ENCODE results near the gene EFEMP2. TPM values are rescaled to one million over a fixed set of nuclear protein-coding genes. Genes with fewer than 3 reads are reported as not detected.

EFEMP2 gene
- total and polyA plus RNA-seq, 10 of the 15 experiments (the other 5 are each of a cell fraction or from before 2014, with no cell fraction given): 0.24 to 13.2 (median 1.3) TPM; not detected in 1

DNA sequence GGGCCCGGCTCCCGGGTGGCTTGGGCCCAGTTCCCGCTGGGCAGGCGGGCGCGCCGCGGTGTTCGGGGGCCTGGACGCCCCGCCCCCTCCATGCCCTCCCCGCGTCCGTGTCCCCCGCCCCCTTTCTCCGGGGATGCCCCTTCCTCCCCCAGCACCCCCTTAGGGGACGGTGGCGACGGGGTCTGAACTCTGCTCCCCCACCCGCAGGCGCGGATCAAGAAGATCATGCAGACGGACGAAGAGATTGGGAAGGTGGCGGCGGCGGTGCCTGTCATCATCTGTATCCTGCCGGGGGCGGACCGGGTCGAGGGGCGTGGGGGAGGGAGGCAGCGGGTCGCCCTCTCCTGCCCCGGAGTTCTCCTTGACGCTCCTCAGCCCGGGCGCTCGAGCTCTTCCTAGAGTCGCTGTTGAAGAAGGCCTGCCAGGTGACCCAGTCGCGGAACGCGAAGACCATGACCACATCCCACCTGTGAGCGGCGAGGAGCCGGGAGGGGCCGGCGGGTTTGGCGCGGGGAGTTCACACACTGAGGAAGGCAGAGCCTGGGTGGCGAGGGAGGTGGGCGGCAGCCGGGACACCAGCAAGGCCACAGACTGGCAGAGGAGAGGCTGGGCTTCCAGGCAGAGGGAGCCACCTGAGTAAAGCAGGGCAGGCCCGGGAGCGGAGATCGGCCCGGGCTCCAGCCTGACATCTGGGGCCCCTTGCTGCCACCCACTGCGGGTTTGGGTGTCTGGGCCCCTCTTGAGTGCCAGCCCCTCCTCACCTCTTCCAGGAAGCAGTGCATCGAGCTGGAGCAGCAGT lies 47.2 kb upstream of the EFEMP2 start:
- CTCF ChIA-PET: interaction anchor here (0.9 kb wide), 1 partner anchor 30 kb away, joined by 3 read pairs; the partner anchor contains the start of gene CCDC85B
- no peak for FAIRE-seq
- in situ Hi-C loops (cut with MboI): no loop called here
- TF ChIP-seq ETV6 (conservative IDR thresholded peaks at IDR 0.05 in 1 of 2, IDR thresholded peaks at IDR 0.05 in 1 of 2; ENCODE audit: borderline replicate concordance in 1 of 2, low read depth in 1 of 2) (peak in 1 of 2 experiments; percentile 7; a peak in 1 of 4 replicates), ZNF274 (IDR thresholded peaks at IDR 0.05; ENCODE audit: insufficient read depth, insufficient read length) (no peak), IRF4 (IDR thresholded peaks at IDR 0.05; ENCODE audit: low read depth, low read length) (no peak), HCFC1 (IDR thresholded peaks at IDR 0.05; ENCODE audit: low read length) (no peak), ZNF592 (IDR thresholded peaks at IDR 0.05) (no peak), BCL11A (IDR thresholded peaks at IDR 0.05; ENCODE audit: low read depth, low read length) (no peak), NBN (IDR thresholded peaks at IDR 0.05) (no peak), FOXM1 (IDR thresholded peaks at IDR 0.05; ENCODE audit: low read depth, low read length) (no peak), E2F4 (IDR thresholded peaks at IDR 0.05; ENCODE audit: low read depth, low read length) (no peak), HDGF (IDR thresholded peaks at IDR 0.05) (peak; percentile 16; the same call in 1 of the 2 replicates)
- TF ChIP-seq, protein P1, sequence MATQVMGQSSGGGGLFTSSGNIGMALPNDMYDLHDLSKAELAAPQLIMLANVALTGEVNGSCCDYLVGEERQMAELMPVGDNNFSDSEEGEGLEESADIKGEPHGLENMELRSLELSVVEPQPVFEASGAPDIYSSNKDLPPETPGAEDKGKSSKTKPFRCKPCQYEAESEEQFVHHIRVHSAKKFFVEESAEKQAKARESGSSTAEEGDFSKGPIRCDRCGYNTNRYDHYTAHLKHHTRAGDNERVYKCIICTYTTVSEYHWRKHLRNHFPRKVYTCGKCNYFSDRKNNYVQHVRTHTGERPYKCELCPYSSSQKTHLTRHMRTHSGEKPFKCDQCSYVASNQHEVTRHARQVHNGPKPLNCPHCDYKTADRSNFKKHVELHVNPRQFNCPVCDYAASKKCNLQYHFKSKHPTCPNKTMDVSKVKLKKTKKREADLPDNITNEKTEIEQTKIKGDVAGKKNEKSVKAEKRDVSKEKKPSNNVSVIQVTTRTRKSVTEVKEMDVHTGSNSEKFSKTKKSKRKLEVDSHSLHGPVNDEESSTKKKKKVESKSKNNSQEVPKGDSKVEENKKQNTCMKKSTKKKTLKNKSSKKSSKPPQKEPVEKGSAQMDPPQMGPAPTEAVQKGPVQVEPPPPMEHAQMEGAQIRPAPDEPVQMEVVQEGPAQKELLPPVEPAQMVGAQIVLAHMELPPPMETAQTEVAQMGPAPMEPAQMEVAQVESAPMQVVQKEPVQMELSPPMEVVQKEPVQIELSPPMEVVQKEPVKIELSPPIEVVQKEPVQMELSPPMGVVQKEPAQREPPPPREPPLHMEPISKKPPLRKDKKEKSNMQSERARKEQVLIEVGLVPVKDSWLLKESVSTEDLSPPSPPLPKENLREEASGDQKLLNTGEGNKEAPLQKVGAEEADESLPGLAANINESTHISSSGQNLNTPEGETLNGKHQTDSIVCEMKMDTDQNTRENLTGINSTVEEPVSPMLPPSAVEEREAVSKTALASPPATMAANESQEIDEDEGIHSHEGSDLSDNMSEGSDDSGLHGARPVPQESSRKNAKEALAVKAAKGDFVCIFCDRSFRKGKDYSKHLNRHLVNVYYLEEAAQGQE (IDR thresholded peaks at IDR 0.05; ENCODE audit: low read depth, low read length): no peak
- TF ChIP-seq, protein P2, sequence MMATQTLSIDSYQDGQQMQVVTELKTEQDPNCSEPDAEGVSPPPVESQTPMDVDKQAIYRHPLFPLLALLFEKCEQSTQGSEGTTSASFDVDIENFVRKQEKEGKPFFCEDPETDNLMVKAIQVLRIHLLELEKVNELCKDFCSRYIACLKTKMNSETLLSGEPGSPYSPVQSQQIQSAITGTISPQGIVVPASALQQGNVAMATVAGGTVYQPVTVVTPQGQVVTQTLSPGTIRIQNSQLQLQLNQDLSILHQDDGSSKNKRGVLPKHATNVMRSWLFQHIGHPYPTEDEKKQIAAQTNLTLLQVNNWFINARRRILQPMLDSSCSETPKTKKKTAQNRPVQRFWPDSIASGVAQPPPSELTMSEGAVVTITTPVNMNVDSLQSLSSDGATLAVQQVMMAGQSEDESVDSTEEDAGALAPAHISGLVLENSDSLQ (IDR thresholded peaks at IDR 0.05): peak; percentile 45; the same call in 1 of the 2 replicates

More for the DNA sequence above, 47.2 kb upstream of the EFEMP2 start:
- POLR2A ChIA-PET: interaction anchor here (1.0 to 1.5 kb wide), 5 partner anchors 8 to 60 kb away, joined by 3 to 5 read pairs (median 4); partner anchors contain the start of genes CCDC85B, FIBP and MUS81
- BruUV-seq (replicated peaks): TSS peak; percentile 83
- Histone ChIP-seq H3K27me3 (replicated peaks in 1 of 2; ENCODE audit: control insufficient read depth in 2 of 2, insufficient read depth in 2 of 2, low read length in 1 of 2) (no peaks in the 10 kb centered on the region), H3K4me2 (ENCODE audit: control insufficient read depth, insufficient read depth) (peak overlapping the region; percentile 95), H3K79me2 (ENCODE audit: control insufficient read depth, insufficient read depth, low read length) (peaks cover 34% of the 10 kb centered on the region), H3K9ac (ENCODE audit: control insufficient read depth, insufficient read depth, low read length) (peak overlapping the region; percentile 68), H3K4me1 (ENCODE audit: control insufficient read depth, insufficient read depth, low read length) (peaks cover 22% of the 10 kb centered on the region), H3K4me3 (peak overlapping the region; percentile 81), H3K27ac (ENCODE audit: control insufficient read depth, insufficient read depth) (peak overlapping the region; percentile 51), H3K9me3 (replicated peaks; ENCODE audit: control insufficient read depth, insufficient read depth, low read length) (no peaks in the 10 kb centered on the region), H3K36me3 (ENCODE audit: control insufficient read depth in 2 of 2, insufficient read depth in 2 of 2, low read length in 1 of 2) (peaks cover 0 to 2% of the 10 kb centered on the region in 2 experiments; a peak in 3 of 4 replicates), H4K20me1 (ENCODE audit: control insufficient read depth, insufficient read depth) (no peaks in the 10 kb centered on the region), H2AFZ (ENCODE audit: control insufficient read depth, low read depth, low read length) (peak overlapping the region; percentile 77)
- intact Hi-C loops (cut with micrococcal nuclease; ENCODE audit: unreplicated experiment): loop anchor here (2.0 kb wide), 1 partner anchor 41 kb away; the partner anchor contains the start of gene SART1
- ATAC-seq: peak; percentile 74
- WGBS (ENCODE audit: insufficient coverage, insufficient replicate concordance, low lambda C conversion rate, missing lambda C conversion rate): 2% methylated on average over 45 of the region's 60 CpGs
- SMC1A ChIA-PET (ENCODE audit: uncharacterized antibody, unreplicated experiment): interaction anchor here (0.7 to 1.2 kb wide), 2 partner anchors 30 to 144 kb away, joined by 3 read pairs; no protein-coding TSS in a partner anchor
- RAD21 ChIA-PET (ENCODE audit: unreplicated experiment): interaction anchor here (0.7 to 1.8 kb wide), 2 partner anchors 12 to 29 kb away, joined by 3 to 5 read pairs; partner anchors contain the start of gene CCDC85B
- no peak for DNase-seq (ENCODE audit: low read depth, low spot score)

Data from GM12878 (cell line).